ENCODE results near the gene RPS19. TPM values are rescaled to one million over a fixed set of nuclear protein-coding genes. Genes with fewer than 3 reads are reported as not detected.

RPS19 gene
- total RNA-seq, 4 donors from 2014 or later = 595 to 1,336 (median 1,016) TPM

DNA sequence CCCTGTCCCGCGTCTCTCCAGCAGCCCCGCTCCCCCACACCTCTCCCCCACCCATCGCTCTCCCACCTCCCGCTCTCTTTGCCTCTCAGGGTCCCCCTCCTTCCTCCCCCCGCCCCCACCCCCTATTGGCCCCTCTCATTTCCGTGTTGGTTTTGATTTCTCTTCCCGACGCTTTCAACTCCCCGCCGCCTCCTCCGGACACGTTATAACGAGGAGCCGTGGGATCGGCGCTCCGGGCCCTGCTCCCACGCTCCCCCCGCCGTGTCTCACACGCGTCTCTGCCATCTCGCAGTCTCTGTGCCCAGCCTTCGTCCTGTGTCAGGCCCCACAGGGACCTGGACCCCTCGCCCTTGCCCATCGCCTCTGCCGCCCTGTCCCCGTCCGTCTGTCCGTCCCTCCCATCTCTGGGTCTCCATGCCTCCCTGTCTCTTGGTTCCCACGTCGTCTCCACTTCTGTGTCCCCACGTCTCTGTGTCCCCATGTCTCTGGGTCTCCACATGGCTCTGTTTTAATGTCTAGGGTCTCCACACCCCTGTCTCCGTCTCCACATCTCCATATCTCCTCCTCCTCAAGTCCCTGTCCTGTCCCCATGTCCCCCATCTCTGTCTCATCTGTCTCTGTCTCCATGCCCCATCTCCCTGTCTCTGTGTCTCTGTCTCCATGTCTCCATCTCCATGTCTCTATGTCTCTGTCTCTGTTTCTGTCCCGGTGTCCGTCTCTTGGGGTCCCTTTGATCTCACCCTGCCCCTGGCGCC is 55.1 kb downstream of the RPS19 start:
- H3K36me3 ChIP-seq = no peaks in the 10 kb centered on the region
- no peak overlapping the region for H3K27ac ChIP-seq
- intact Hi-C loops (cut with DNase I; ENCODE audit: low total_unique reads) = no loop called here
- no peak for DNase-seq
- no peak for TF ChIP-seq POLR2AphosphoS5 (IDR thresholded peaks at IDR 0.05)
- no peak for TF ChIP-seq EP300 (IDR thresholded peaks at IDR 0.05; ENCODE audit: low read depth)
- TF ChIP-seq POLR2A (IDR thresholded peaks at IDR 0.05) = no peak
- TF ChIP-seq, protein P1, sequence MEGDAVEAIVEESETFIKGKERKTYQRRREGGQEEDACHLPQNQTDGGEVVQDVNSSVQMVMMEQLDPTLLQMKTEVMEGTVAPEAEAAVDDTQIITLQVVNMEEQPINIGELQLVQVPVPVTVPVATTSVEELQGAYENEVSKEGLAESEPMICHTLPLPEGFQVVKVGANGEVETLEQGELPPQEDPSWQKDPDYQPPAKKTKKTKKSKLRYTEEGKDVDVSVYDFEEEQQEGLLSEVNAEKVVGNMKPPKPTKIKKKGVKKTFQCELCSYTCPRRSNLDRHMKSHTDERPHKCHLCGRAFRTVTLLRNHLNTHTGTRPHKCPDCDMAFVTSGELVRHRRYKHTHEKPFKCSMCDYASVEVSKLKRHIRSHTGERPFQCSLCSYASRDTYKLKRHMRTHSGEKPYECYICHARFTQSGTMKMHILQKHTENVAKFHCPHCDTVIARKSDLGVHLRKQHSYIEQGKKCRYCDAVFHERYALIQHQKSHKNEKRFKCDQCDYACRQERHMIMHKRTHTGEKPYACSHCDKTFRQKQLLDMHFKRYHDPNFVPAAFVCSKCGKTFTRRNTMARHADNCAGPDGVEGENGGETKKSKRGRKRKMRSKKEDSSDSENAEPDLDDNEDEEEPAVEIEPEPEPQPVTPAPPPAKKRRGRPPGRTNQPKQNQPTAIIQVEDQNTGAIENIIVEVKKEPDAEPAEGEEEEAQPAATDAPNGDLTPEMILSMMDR (IDR thresholded peaks at IDR 0.05) = no peak
- 2 to 10% methylated on average over 16 to 31 of the region's 38 CpGs for WGBS, 2 donors (ENCODE audit: low coverage in 1 of 2)
- peak overlapping the region in 1 of 4 donors; percentile 25 for H3K4me3 ChIP-seq
- H3K4me1 ChIP-seq = peaks cover 3 to 16% (median 12%) of the 10 kb centered on the region in 4 donors
- H3K9me3 ChIP-seq = no peaks in the 10 kb centered on the region
- in situ Hi-C loops (cut with MboI; ENCODE audit: low pct_ligation_motif_present in 1 of 4, low pct_unique_long_range_greater_than_20kb in 1 of 4, low sequenced_read_pairs in 3 of 4) = no loop called here
- peaks cover 67% of the 10 kb centered on the region for H3K27me3 ChIP-seq

DNA sequence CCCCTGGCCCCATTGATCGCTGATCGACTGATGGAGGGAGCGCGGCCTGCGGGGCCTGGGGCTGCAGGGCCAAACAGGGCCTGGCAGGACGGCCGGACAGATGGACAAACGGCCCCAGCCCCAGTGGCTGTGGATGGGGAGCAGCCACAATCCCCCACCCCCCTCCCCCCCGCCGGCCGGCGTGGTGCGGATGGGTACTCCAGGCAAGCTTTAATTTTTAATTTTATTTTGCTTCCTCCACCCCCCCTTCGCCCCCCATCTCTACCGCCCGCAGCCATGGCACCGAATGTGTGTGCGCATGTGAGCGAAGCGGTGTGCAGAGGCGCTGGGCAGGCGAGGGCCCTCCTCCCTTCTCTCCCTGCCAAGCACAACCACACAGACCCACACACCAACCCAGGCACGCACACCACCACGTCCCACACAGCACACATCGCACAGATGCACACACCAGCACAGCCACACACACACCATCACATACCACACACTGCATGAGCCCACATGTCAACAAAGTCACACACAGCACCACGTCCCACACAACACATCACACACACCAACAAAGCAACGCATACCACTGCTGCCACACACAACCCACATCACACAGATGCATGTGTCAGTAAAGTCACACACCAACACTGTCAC is 55.8 kb downstream of the RPS19 start:
- intact Hi-C loops (cut with DNase I; ENCODE audit: low total_unique reads) = no loop called here
- Histone ChIP-seq H3K36me3 (no peaks in the 10 kb centered on the region), H3K27me3 (peaks cover 71% of the 10 kb centered on the region), H3K27ac (no peak overlapping the region), H3K9me3 (no peaks in the 10 kb centered on the region), H3K4me1 (peaks cover 3 to 16% (median 12%) of the 10 kb centered on the region in 4 donors), H3K4me3 (no peak overlapping the region)
- DNase-seq = no peak
- 35% methylated on average over 27 of the region's 27 CpGs; no CpG with 5 or more reads in 1 of the 2 donors for WGBS, 2 donors (ENCODE audit: low coverage in 1 of 2)
- TF ChIP-seq, protein P1 (IDR thresholded peaks at IDR 0.05) = no peak
- TF ChIP-seq EP300 (IDR thresholded peaks at IDR 0.05; ENCODE audit: low read depth) = no peak
- no peak for TF ChIP-seq POLR2A (IDR thresholded peaks at IDR 0.05)
- TF ChIP-seq POLR2AphosphoS5 (IDR thresholded peaks at IDR 0.05) = no peak
- in situ Hi-C loops (cut with MboI; ENCODE audit: low pct_ligation_motif_present in 1 of 4, low pct_unique_long_range_greater_than_20kb in 1 of 4, low sequenced_read_pairs in 3 of 4) = no loop called here

DNA sequence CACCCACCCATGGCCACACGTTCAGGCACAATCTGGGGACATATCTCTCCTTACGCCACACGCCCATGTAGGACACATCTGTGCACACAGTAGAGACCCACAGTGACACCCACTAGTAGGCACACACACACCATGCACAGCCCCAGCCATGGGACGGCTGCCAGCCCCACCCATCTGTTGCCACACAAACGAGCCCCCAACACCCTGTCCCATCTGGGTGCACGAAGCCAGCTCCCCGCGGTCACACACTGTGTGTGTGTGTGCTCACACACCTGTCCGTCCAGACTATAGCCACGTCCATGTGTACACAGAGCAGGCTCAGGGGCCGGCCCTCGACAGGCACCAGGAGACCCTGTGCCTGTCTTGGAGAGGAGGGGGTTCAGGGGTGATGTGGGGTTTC is 57.6 kb downstream of the RPS19 start:
- WGBS, 2 donors (ENCODE audit: low coverage in 1 of 2) = 0 to 48% methylated on average over 1 to 12 of the region's 12 CpGs
- intact Hi-C loops (cut with DNase I; ENCODE audit: low total_unique reads) (no loop called here), in situ Hi-C loops (cut with MboI; ENCODE audit: low pct_ligation_motif_present in 1 of 4, low pct_unique_long_range_greater_than_20kb in 1 of 4, low sequenced_read_pairs in 3 of 4) (no loop called here)

DNA sequence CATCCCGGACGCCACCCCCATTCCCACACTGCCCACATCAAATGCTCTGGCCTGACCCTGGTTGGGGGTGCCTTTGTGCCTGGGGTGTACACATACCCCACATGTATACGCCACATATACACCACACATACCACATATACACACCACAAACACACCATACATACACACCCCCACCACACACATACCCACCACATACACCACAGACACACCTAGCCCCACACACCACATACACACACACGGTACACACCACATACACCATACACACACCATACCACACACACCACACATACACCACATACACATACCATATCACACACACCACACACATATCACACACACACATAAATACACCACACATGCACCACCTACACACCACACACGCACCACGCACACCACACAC is 58.0 kb downstream of the RPS19 start:
- TF ChIP-seq POLR2A (IDR thresholded peaks at IDR 0.05) (no peak), POLR2AphosphoS5 (IDR thresholded peaks at IDR 0.05) (no peak), EP300 (IDR thresholded peaks at IDR 0.05; ENCODE audit: low read depth) (no peak)
- TF ChIP-seq, protein P1 (IDR thresholded peaks at IDR 0.05) = no peak
- DNase-seq = no peak
- peaks cover 3 to 11% (median 7%) of the 10 kb centered on the region in 4 donors for H3K4me1 ChIP-seq
- H3K4me3 ChIP-seq = no peak overlapping the region
- no peaks in the 10 kb centered on the region for H3K36me3 ChIP-seq
- no peaks in the 10 kb centered on the region for H3K9me3 ChIP-seq
- WGBS, 2 donors (ENCODE audit: low coverage in 1 of 2) = 86 to 92% methylated on average over 3 to 6 of the region's 6 CpGs
- in situ Hi-C loops (cut with MboI; ENCODE audit: low pct_ligation_motif_present in 1 of 4, low pct_unique_long_range_greater_than_20kb in 1 of 4, low sequenced_read_pairs in 3 of 4) (no loop called here), intact Hi-C loops (cut with DNase I; ENCODE audit: low total_unique reads) (no loop called here)
- H3K27ac ChIP-seq = no peak overlapping the region
- H3K27me3 ChIP-seq = peaks cover 71% of the 10 kb centered on the region

More for the DNA sequence above, 57.6 kb downstream of the RPS19 start:
- TF ChIP-seq EP300 (IDR thresholded peaks at IDR 0.05; ENCODE audit: low read depth) = no peak
- TF ChIP-seq POLR2A (IDR thresholded peaks at IDR 0.05) = no peak
- TF ChIP-seq, protein P1 (IDR thresholded peaks at IDR 0.05) = no peak
- TF ChIP-seq POLR2AphosphoS5 (IDR thresholded peaks at IDR 0.05) = no peak
- Histone ChIP-seq H3K4me3 (no peak overlapping the region), H3K4me1 (peaks cover 3 to 16% (median 11%) of the 10 kb centered on the region in 4 donors), H3K27ac (no peak overlapping the region), H3K9me3 (no peaks in the 10 kb centered on the region), H3K27me3 (peaks cover 71% of the 10 kb centered on the region), H3K36me3 (no peaks in the 10 kb centered on the region)
- DNase-seq = no peak
